ENCODE data around the gene IFT74. TPM values are rescaled to one million over a fixed set of nuclear protein-coding genes. Genes with fewer than 3 reads are reported as not detected.

Gene IFT74
- total and polyA plus RNA-seq, 10 donors: 7.1 to 25.6 (median 11.8) TPM

- TF ChIP-seq POLR2AphosphoS5 (IDR thresholded peaks at IDR 0.05) (no peak), POLR2A (IDR thresholded peaks at IDR 0.05) (no peak)
- TF ChIP-seq, protein P1, sequence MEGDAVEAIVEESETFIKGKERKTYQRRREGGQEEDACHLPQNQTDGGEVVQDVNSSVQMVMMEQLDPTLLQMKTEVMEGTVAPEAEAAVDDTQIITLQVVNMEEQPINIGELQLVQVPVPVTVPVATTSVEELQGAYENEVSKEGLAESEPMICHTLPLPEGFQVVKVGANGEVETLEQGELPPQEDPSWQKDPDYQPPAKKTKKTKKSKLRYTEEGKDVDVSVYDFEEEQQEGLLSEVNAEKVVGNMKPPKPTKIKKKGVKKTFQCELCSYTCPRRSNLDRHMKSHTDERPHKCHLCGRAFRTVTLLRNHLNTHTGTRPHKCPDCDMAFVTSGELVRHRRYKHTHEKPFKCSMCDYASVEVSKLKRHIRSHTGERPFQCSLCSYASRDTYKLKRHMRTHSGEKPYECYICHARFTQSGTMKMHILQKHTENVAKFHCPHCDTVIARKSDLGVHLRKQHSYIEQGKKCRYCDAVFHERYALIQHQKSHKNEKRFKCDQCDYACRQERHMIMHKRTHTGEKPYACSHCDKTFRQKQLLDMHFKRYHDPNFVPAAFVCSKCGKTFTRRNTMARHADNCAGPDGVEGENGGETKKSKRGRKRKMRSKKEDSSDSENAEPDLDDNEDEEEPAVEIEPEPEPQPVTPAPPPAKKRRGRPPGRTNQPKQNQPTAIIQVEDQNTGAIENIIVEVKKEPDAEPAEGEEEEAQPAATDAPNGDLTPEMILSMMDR (IDR thresholded peaks at IDR 0.05 in 8 of 11, conservative IDR thresholded peaks at IDR 0.05 in 3 of 11): no peak
- H3K4me1 ChIP-seq: peaks cover 0 to 9% (median 0%) of the 10 kb centered on the region in 6 donors
- peak overlapping the region in 7 of 8 donors; percentile 27 to 79 (median 64) for H3K27ac ChIP-seq
- H3K9me3 ChIP-seq: no peaks in the 10 kb centered on the region
- H3K36me3 ChIP-seq: no peaks in the 10 kb centered on the region
- H3K27me3 ChIP-seq (replicated peaks in 1 of 7): no peaks in the 10 kb centered on the region
- DNase-seq: no peak
- peak overlapping the region; percentile 13 to 56 (median 34) for H3K4me3 ChIP-seq
- intact Hi-C loops (cut with DNase I; ENCODE audit: low total_unique reads): no loop called here
- WGBS, 5 donors: 40 to 53% (median 46%) methylated on average over 2 of the region's 2 CpGs
Measured at GRCh38 chr9:27109621-27110020, 153.4 kb downstream of the IFT74 start.

DNA sequence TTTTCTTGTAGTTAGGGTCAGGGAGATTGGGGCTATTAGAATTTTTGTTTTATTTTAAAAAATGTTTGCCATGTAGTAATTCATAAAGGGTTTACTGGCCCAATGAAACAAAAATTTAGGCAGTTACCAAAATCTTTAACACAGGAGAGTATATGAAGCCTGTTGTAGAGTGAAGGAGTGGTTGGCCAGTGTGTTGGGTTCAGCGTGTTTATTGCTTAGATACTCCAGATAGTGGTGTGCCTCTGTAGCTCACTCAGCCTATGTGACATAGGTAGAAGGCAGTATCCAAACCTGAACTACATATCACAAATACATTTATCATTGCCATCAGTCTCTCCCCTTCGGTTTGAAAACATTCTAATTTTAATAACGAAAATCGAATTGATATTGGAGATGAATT lies 154.0 kb downstream of the IFT74 start:
- Histone ChIP-seq H3K9me3 (no peaks in the 10 kb centered on the region), H3K27me3 (replicated peaks in 1 of 7) (no peaks in the 10 kb centered on the region), H3K27ac (peak overlapping the region in 7 of 8 donors; percentile 27 to 79 (median 64)), H3K4me3 (peak overlapping the region; percentile 13 to 56 (median 34)), H3K36me3 (no peaks in the 10 kb centered on the region), H3K4me1 (peaks cover 0 to 9% (median 0%) of the 10 kb centered on the region in 6 donors)
- TF ChIP-seq POLR2A (IDR thresholded peaks at IDR 0.05) (no peak), POLR2AphosphoS5 (IDR thresholded peaks at IDR 0.05) (no peak)
- TF ChIP-seq, protein P1 (IDR thresholded peaks at IDR 0.05 in 8 of 11, conservative IDR thresholded peaks at IDR 0.05 in 3 of 11): no peak
- WGBS, 5 donors: 45 to 66% (median 55%) methylated on average over 4 of the region's 4 CpGs
- intact Hi-C loops (cut with DNase I; ENCODE audit: low total_unique reads): no loop called here
- no peak for DNase-seq

DNA sequence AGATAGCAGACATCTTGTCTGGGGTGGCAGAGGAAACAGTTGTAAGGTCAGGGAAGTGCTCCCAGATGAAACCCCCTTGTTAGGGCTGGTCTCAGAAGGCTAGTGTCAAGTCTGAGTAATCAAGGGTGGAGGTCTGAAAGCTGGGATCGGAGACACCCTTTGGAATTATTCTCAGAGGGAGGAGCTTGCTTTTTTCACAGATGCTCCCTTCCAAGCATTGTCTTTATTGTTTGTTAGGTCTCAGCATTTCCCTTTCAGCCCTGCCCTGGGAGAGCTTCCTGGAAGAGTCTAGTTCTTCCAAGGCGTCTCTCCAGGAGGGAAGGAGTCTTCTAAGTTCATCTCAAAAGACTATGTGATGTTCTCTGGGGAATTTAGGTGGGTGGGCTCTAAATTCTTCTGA lies 156.0 kb downstream of the IFT74 start:
- WGBS, 5 donors: 73 to 81% (median 76%) methylated on average over 2 of the region's 2 CpGs
- Histone ChIP-seq H3K4me3 (peak overlapping the region in 3 of 8 donors; percentile 39 to 56 (median 44)), H3K4me1 (peaks cover 0 to 13% (median 2%) of the 10 kb centered on the region in 6 donors), H3K27me3 (replicated peaks in 1 of 7) (no peaks in the 10 kb centered on the region), H3K27ac (peak overlapping the region in 6 of 8 donors; percentile 41 to 79 (median 67)), H3K36me3 (no peaks in the 10 kb centered on the region), H3K9me3 (no peaks in the 10 kb centered on the region)
- intact Hi-C loops (cut with DNase I; ENCODE audit: low total_unique reads): no loop called here
- DNase-seq: no peak
- no peak for TF ChIP-seq POLR2A (IDR thresholded peaks at IDR 0.05)
- TF ChIP-seq, protein P1 (IDR thresholded peaks at IDR 0.05 in 8 of 11, conservative IDR thresholded peaks at IDR 0.05 in 3 of 11): no peak
- TF ChIP-seq POLR2AphosphoS5 (IDR thresholded peaks at IDR 0.05): no peak

Other genes starting within 250 kb of the IFT74 start
- gene CAAP1, start 63.6 kb upstream of the IFT74 start, total RNA-seq: 10 to 100 TPM; 11.9 to 22.3 (median 15.2) TPM
- 10 to 100 TPM; 10.6 to 12.9 (median 11.2) TPM for gene CAAP1, start 63.6 kb upstream of the IFT74 start, polyA plus RNA-seq
- 10 to 100 TPM; 20.9 to 34.5 (median 26.9) TPM for gene PLAA, start 9.2 kb upstream of the IFT74 start, total RNA-seq
- gene PLAA, start 9.2 kb upstream of the IFT74 start, polyA plus RNA-seq: 1 to 10 TPM; 6.2 to 8.5 (median 7.2) TPM
- not detected for gene LRRC19, start 49.3 kb downstream of the IFT74 start, total RNA-seq
- not detected for gene LRRC19, start 49.3 kb downstream of the IFT74 start, polyA plus RNA-seq
- gene TEK, start 152.8 kb downstream of the IFT74 start, total RNA-seq: 10 to 100 TPM; 27.0 to 58.7 (median 53.1) TPM
- gene TEK, start 152.8 kb downstream of the IFT74 start, polyA plus RNA-seq: 1 to 10 TPM; 2.6 to 5.7 (median 2.8) TPM

Data from spleen (tissue), 11 donors.